Measurements from ENCODE around the gene PIK3C2B. TPM values are rescaled to one million over a fixed set of nuclear protein-coding genes. Genes with fewer than 3 reads are reported as not detected.

The PIK3C2B gene
- total RNA-seq, 1 experiment from 2014 or later, result 24.7 TPM

- H3K9me3 ChIP-seq, result no peaks in the 10 kb centered on the region
- H3K27me3 ChIP-seq (replicated peaks; ENCODE audit: control insufficient read depth, insufficient read depth, low read length), result no peaks in the 10 kb centered on the region
- H3K36me3 ChIP-seq (ENCODE audit: control insufficient read depth, insufficient read depth, low read length), result peaks cover 4% of the 10 kb centered on the region
- H3K4me3 Mint-ChIP-seq (ENCODE audit: unreplicated experiment), result no peak overlapping the region
- peaks cover 45% of the 10 kb centered on the region for H3K36me3 Mint-ChIP-seq (ENCODE audit: insufficient read depth, unreplicated experiment)
- DNase-seq, result peak; percentile 53 to 81
- POLR2A ChIA-PET, result interaction anchor here (1.5 kb wide), 1 partner anchor 43 kb away, joined by 4 read pairs; the partner anchor contains the start of gene PIK3C2B
- H3K27me3 Mint-ChIP-seq (ENCODE audit: insufficient read depth, unreplicated experiment), result no peaks in the 10 kb centered on the region
- CTCF ChIA-PET, result interaction anchor here (0.6 to 1.6 kb wide), 6 partner anchors 27 to 53 kb away, joined by 3 to 8 read pairs (median 5); partner anchors contain the start of gene PIK3C2B
- H3K4me3 ChIP-seq (ENCODE audit: low read depth, low read length), result no peak overlapping the region
- intact Hi-C loops (cut with micrococcal nuclease; ENCODE audit: unreplicated experiment), result no loop called here
- TF ChIP-seq, protein P1, sequence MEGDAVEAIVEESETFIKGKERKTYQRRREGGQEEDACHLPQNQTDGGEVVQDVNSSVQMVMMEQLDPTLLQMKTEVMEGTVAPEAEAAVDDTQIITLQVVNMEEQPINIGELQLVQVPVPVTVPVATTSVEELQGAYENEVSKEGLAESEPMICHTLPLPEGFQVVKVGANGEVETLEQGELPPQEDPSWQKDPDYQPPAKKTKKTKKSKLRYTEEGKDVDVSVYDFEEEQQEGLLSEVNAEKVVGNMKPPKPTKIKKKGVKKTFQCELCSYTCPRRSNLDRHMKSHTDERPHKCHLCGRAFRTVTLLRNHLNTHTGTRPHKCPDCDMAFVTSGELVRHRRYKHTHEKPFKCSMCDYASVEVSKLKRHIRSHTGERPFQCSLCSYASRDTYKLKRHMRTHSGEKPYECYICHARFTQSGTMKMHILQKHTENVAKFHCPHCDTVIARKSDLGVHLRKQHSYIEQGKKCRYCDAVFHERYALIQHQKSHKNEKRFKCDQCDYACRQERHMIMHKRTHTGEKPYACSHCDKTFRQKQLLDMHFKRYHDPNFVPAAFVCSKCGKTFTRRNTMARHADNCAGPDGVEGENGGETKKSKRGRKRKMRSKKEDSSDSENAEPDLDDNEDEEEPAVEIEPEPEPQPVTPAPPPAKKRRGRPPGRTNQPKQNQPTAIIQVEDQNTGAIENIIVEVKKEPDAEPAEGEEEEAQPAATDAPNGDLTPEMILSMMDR (IDR thresholded peaks at IDR 0.05; ENCODE audit: insufficient read depth in 1 of 2, low read depth in 1 of 2, low read length in 1 of 2, severe bottlenecking in 1 of 2, unreplicated experiment in 1 of 2), result no peak
- peaks cover 13% of the 10 kb centered on the region for H3K4me1 Mint-ChIP-seq (ENCODE audit: low read depth, unreplicated experiment)
- no peaks in the 10 kb centered on the region for H3K9me3 Mint-ChIP-seq (ENCODE audit: unreplicated experiment)
- peak overlapping the region; percentile 51 for H3K27ac Mint-ChIP-seq (ENCODE audit: unreplicated experiment)
- BruUV-seq (replicated peaks), result no TSS peak
- peaks cover 30% of the 10 kb centered on the region for H3K4me1 ChIP-seq
Measured at GRCh38 chr1:204450461-204451257, 43.9 kb downstream of the PIK3C2B start.

GRCh38 chr1:204449678-204450280, 44.8 kb downstream of the PIK3C2B start:
- H3K9me3 ChIP-seq, result no peaks in the 10 kb centered on the region
- BruUV-seq (replicated peaks), result no TSS peak
- TF ChIP-seq, protein P1 (IDR thresholded peaks at IDR 0.05; ENCODE audit: insufficient read depth in 1 of 2, low read depth in 1 of 2, low read length in 1 of 2, severe bottlenecking in 1 of 2, unreplicated experiment in 1 of 2), result no peak
- peaks cover 4% of the 10 kb centered on the region for H3K36me3 ChIP-seq (ENCODE audit: control insufficient read depth, insufficient read depth, low read length)
- intact Hi-C loops (cut with micrococcal nuclease; ENCODE audit: unreplicated experiment), result no loop called here
- CTCF ChIA-PET, result interaction anchor here (0.8 to 4.3 kb wide), 4 partner anchors 28 to 53 kb away, joined by 3 to 48 read pairs (median 4); no protein-coding TSS in a partner anchor
- H3K4me1 ChIP-seq, result peaks cover 30% of the 10 kb centered on the region
- Mint-ChIP-seq H3K27me3 (ENCODE audit: insufficient read depth, unreplicated experiment) (no peaks in the 10 kb centered on the region), H3K36me3 (ENCODE audit: insufficient read depth, unreplicated experiment) (peaks cover 43% of the 10 kb centered on the region), H3K27ac (ENCODE audit: unreplicated experiment) (peak overlapping the region; percentile 51), H3K4me3 (ENCODE audit: unreplicated experiment) (no peak overlapping the region), H3K9me3 (ENCODE audit: unreplicated experiment) (no peaks in the 10 kb centered on the region), H3K4me1 (ENCODE audit: low read depth, unreplicated experiment) (peaks cover 13% of the 10 kb centered on the region)
- H3K27me3 ChIP-seq (replicated peaks; ENCODE audit: control insufficient read depth, insufficient read depth, low read length), result no peaks in the 10 kb centered on the region
- POLR2A ChIA-PET, result interaction anchor here (1.5 kb wide), 1 partner anchor 44 kb away, joined by 4 read pairs; the partner anchor contains the start of gene PIK3C2B
- H3K4me3 ChIP-seq (ENCODE audit: low read depth, low read length), result no peak overlapping the region
- DNase-seq, result no peak

DNA sequence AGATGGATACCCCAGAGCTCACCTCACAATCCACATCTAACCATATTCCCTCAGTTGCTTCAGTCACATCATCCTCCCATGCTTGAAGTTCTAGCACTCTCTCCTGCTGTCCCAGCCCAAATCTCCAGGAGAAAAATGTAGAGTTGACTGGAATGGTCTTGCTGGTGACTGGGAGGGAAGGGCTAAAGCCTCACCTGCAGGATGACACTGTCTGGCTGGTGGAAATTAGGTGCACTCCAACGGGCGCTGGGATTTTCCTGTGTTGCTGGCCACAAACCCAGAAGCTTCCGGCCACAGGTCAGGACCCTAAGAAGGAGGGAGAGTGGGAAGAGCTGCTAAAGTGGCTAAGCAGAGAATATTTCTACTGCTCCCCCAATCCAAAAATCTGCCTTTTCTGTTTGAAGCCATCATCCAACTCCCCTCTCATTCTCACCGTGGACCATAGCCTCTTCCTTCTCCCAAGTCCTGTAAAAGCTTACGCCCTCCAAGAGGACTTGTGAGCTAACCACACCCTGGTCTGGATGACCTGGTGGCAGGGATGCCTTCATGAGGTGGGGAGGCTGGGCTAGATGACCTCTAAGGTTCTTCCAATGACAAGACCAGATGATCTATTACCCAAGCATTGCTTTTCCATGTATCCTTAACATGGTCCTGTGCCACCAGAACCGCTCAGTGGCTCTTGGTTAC, 45.5 kb downstream of the PIK3C2B start:
- Mint-ChIP-seq H3K27ac (ENCODE audit: unreplicated experiment) (no peak overlapping the region), H3K4me1 (ENCODE audit: low read depth, unreplicated experiment) (peaks cover 13% of the 10 kb centered on the region), H3K27me3 (ENCODE audit: insufficient read depth, unreplicated experiment) (no peaks in the 10 kb centered on the region), H3K4me3 (ENCODE audit: unreplicated experiment) (no peak overlapping the region), H3K9me3 (ENCODE audit: unreplicated experiment) (no peaks in the 10 kb centered on the region), H3K36me3 (ENCODE audit: insufficient read depth, unreplicated experiment) (peaks cover 49% of the 10 kb centered on the region)
- ChIA-PET CTCF (interaction anchor here (1.1 to 4.3 kb wide), 2 partner anchors 45 to 53 kb away, joined by 5 to 48 read pairs; partner anchors contain the start of gene PIK3C2B), POLR2A (no interaction called here)
- H3K4me3 ChIP-seq (ENCODE audit: low read depth, low read length), result no peak overlapping the region
- intact Hi-C loops (cut with micrococcal nuclease; ENCODE audit: unreplicated experiment), result no loop called here
- no TSS peak for BruUV-seq (replicated peaks)
- H3K36me3 ChIP-seq (ENCODE audit: control insufficient read depth, insufficient read depth, low read length), result peaks cover 4% of the 10 kb centered on the region
- peaks cover 30% of the 10 kb centered on the region for H3K4me1 ChIP-seq
- no peak for DNase-seq
- no peaks in the 10 kb centered on the region for H3K27me3 ChIP-seq (replicated peaks; ENCODE audit: control insufficient read depth, insufficient read depth, low read length)
- no peaks in the 10 kb centered on the region for H3K9me3 ChIP-seq
- TF ChIP-seq, protein P1 (IDR thresholded peaks at IDR 0.05; ENCODE audit: insufficient read depth in 1 of 2, low read depth in 1 of 2, low read length in 1 of 2, severe bottlenecking in 1 of 2, unreplicated experiment in 1 of 2), result no peak
